Activated CD8-positive, alpha-beta memory T cell treated with anti-CD3 and anti-CD28 coated beads, Interleukin-2, amount 10 ng/mL, durations not matched to agents 7 days and 5 days (primary cell): ENCODE measurements around the gene ZNF540. TPM values are rescaled to one million over a fixed set of nuclear protein-coding genes. Genes with fewer than 3 reads are reported as not detected.
"Not testable (repeated sequence)": the region's sequence is repeated elsewhere in the genome, so short reads cannot be mapped to it uniquely, and the experiment has no call there.

Source experiments
- ATAC-seq: fragments of 150-1000 bp; cut with Tn5 transposase; one replicate; pipeline ENCODE4 v1.10.0; 2021; ENCODE audit warnings: moderate library complexity
- CTCF ChIA-PET: fragments of 350-600 bp; sonication (Branson Sonifier 250); formaldehyde crosslinking; loops from one replicate; lab custom pipeline; 2021; ENCODE audit warnings: antibody characterized with exemption; lab: Charles Lee
- DNase-seq: peaks from one replicate; pipeline ENCODE4 v3.0.0-alpha.2; 2020
- H3K27ac Mint-ChIP-seq: one replicate; pipeline ENCODE4 v1.8.0; 2021; ENCODE audit warnings: mild to moderate bottlenecking, mixed read lengths
- H3K27me3 Mint-ChIP-seq: one replicate; pipeline ENCODE4 v1.8.0; 2021; ENCODE audit warnings: mixed read lengths
- H3K36me3 Mint-ChIP-seq: one replicate; pipeline ENCODE4 v1.8.0; 2021; ENCODE audit warnings: mild to moderate bottlenecking, mixed read lengths
- H3K4me1 Mint-ChIP-seq: one replicate; pipeline ENCODE4 v1.8.0; 2021; ENCODE audit warnings: mixed read lengths
- H3K4me3 Mint-ChIP-seq: one replicate; pipeline ENCODE4 v1.8.0; 2021; ENCODE audit warnings: mild to moderate bottlenecking, moderate library complexity, mixed read lengths
- H3K9me3 Mint-ChIP-seq: one replicate; pipeline ENCODE4 v1.8.0; 2022; ENCODE audit warnings: low read depth, mixed read lengths
- total RNA-seq, 2 experiments: library from RNA; stranded (reverse); gene quantifications; one replicate each; pipeline ENCODE4 v1.2.3, GENCODE V29; 2021

ZNF540 gene
- total RNA-seq, 2 experiments from 2014 or later, result 1.5 to 1.6 TPM

DNA sequence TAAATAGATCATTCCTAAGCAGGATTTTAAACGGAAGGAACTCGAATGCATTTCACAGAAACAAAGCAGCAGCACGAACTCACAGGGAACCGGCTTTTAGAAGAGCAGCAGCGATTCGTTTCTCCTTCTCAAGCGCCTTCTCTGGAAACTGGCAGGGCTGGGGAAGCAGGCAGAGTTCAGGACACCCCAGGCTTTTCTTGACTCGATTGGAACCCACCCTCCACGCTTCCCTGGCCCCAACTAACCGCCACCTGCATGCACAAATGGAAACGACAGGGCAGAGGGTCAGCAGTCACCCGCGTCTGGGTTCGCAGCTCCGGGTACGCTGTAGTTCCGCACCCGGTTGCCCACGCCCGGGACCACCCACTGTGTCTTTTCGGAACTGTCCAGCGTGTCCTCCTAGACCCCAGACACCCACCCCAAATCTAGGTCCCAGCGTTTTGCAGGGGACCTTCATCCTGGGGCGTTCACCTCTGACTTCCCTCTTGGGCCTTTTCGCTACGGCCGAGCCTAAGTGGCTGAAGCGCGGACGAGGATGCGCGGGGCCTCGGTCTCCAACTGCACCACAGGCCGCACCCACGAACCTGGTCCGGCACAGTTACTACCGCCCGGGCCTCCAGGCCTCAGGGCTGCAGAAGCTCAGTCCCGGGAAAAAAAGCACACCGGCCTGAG is 60.1 kb downstream of the ZNF540 start:
- DNase-seq, result peak; percentile 51
- peak; percentile 25 for ATAC-seq
- Mint-ChIP-seq H3K4me1 (peaks cover 25% of the 10 kb centered on the region), H3K27ac (peak overlapping the region; percentile 96), H3K27me3 (no peaks in the 10 kb centered on the region), H3K4me3 (peak overlapping the region; percentile 95), H3K36me3 (peaks cover 47% of the 10 kb centered on the region), H3K9me3 (peaks cover 19% of the 10 kb centered on the region)
- CTCF ChIA-PET, result no interaction called here

- ATAC-seq, result peak; percentile 85
- peak; percentile 84 for DNase-seq
- peak within 1 kb of the TSS; percentile 95 for H3K4me3 Mint-ChIP-seq
- H3K4me1 Mint-ChIP-seq, result peaks cover 25% of the 10 kb centered on the region
- CTCF ChIA-PET, result no interaction called here
- no peaks in the 10 kb centered on the region for H3K27me3 Mint-ChIP-seq
- H3K36me3 Mint-ChIP-seq, result peaks cover 44% of the 10 kb centered on the region
- H3K9me3 Mint-ChIP-seq, result peaks cover 19% of the 10 kb centered on the region
- H3K27ac Mint-ChIP-seq, result peak within 1 kb of the TSS; percentile 96
Observed at GRCh38 chr19:37655301-37655688, 60.6 kb downstream of the ZNF540 start, which contains the start of gene ZFP30. ZFP30 (minus strand) TSS chr19:37655465; CDS start chr19:37647822, 7,643 bp downstream.

- ATAC-seq (peak; percentile 79), DNase-seq (peak; percentile 88)
- peaks cover 41% of the 10 kb centered on the region for H3K36me3 Mint-ChIP-seq
- H3K4me3 Mint-ChIP-seq, result peak overlapping the region; percentile 95
- H3K4me1 Mint-ChIP-seq, result peaks cover 25% of the 10 kb centered on the region
- H3K27ac Mint-ChIP-seq, result peak overlapping the region; percentile 96
- CTCF ChIA-PET, result no interaction called here
- H3K9me3 Mint-ChIP-seq, result peaks cover 23% of the 10 kb centered on the region
- no peaks in the 10 kb centered on the region for H3K27me3 Mint-ChIP-seq
Observed at GRCh38 chr19:37655689-37656371, 61.2 kb downstream of the ZNF540 start.

GRCh38 chr19:37657157-37657556 is 62.5 kb downstream of the ZNF540 start:
- H3K27ac Mint-ChIP-seq, ATAC-seq, DNase-seq, H3K27me3 Mint-ChIP-seq: not testable (repeated sequence)
- Mint-ChIP-seq H3K9me3 (peaks cover 25% of the 10 kb centered on the region), H3K36me3 (peaks cover 34% of the 10 kb centered on the region), H3K4me3 (peak overlapping the region; percentile 95), H3K4me1 (peaks cover 25% of the 10 kb centered on the region)
- CTCF ChIA-PET, result interaction anchor here (0.7 to 1.3 kb wide), 2 partner anchors 190 to 215 kb away, joined by 3 read pairs; partner anchors contain the start of gene ZNF569

Other genes with a start within 250 kb of the ZNF540 start
- 1 to 10 TPM; 4.7 to 6.3 TPM for gene ZNF527, start 223.8 kb upstream of the ZNF540 start, total RNA-seq
- gene ZNF569, start 127.4 kb upstream of the ZNF540 start, total RNA-seq, result 1 to 10 TPM; 5.5 to 6.9 TPM
- 1 to 10 TPM; 4.1 to 6.0 TPM for gene ZNF570, start 125.5 kb upstream of the ZNF540 start, total RNA-seq
- 1 to 10 TPM; 2.7 to 6.1 TPM for gene ZNF793, start 87.9 kb upstream of the ZNF540 start, total RNA-seq
- gene ZNF571, start 84 bp upstream of the ZNF540 start, total RNA-seq, result 1 to 10 TPM; 2.0 to 2.2 TPM
- gene ZFP30, start 60.6 kb downstream of the ZNF540 start, total RNA-seq, result 10 to 100 TPM; 11.9 to 15.1 TPM
- gene ZNF607, start 124.9 kb downstream of the ZNF540 start, total RNA-seq, result 1 to 10 TPM; 4.4 to 6.6 TPM
- 1 to 10 TPM; 7.1 TPM for gene ZNF573, start 184.7 kb downstream of the ZNF540 start, total RNA-seq